Endothelial cell (in vitro differentiated cells): ENCODE results near the gene TRAPPC2L. TPM values are rescaled to one million over a fixed set of nuclear protein-coding genes. Genes with fewer than 3 reads are reported as not detected.

Experiments used
- DNase-seq: peaks from one replicate; pipeline ENCODE4 v3.0.0; 2021; ENCODE audit warnings: low spot score
- H3K27ac Mint-ChIP-seq: one replicate; pipeline ENCODE4 v1.8.0; 2021; ENCODE audit warnings: mixed read lengths, inconsistent platforms; ENCODE audit not compliant: unreplicated experiment
- H3K27me3 Mint-ChIP-seq: one replicate; pipeline ENCODE4 v1.8.0; 2021; ENCODE audit warnings: mild to moderate bottlenecking, moderate library complexity, mixed read lengths, inconsistent platforms; ENCODE audit not compliant: unreplicated experiment
- H3K36me3 Mint-ChIP-seq: one replicate; pipeline ENCODE4 v1.8.0; 2021; ENCODE audit warnings: mild to moderate bottlenecking, low read depth, mixed read lengths, inconsistent platforms; ENCODE audit not compliant: unreplicated experiment
- H3K4me1 Mint-ChIP-seq: one replicate; pipeline ENCODE4 v1.8.0; 2021; ENCODE audit warnings: mild to moderate bottlenecking, mixed read lengths, inconsistent platforms; ENCODE audit not compliant: unreplicated experiment
- H3K4me3 Mint-ChIP-seq: one replicate; pipeline ENCODE4 v1.8.0; 2021; ENCODE audit warnings: mild to moderate bottlenecking, mixed read lengths, inconsistent platforms; ENCODE audit not compliant: unreplicated experiment
- H3K9me3 Mint-ChIP-seq: one replicate; pipeline ENCODE4 v1.8.0; 2021; ENCODE audit warnings: mixed read lengths, inconsistent platforms; ENCODE audit not compliant: unreplicated experiment
- CTCF ChIP-seq: fragments of 200-600 bp; sonication (generic); IDR thresholded peaks from one replicate; pipeline ENCODE4 v1.5.0; 2021; ENCODE audit warnings: antibody characterized with exemption; ENCODE audit not compliant: unreplicated experiment
- total RNA-seq: library from RNA; stranded (reverse); fragmentation: NEBNext Ultra II Directional; extraction: Animal tissue kit (Norgen Biotek cat#: 25700); gene quantifications from one replicate; pipeline ENCODE4 v1.2.1, GENCODE V29; 2021; ENCODE audit not compliant: unreplicated experiment

Gene TRAPPC2L
- total RNA-seq, 1 donor from 2014 or later = 65.3 TPM

GRCh38 chr16:88847654-88848053, 9.3 kb upstream of the TRAPPC2L start:
- H3K27ac Mint-ChIP-seq = no peak overlapping the region
- peaks cover 13% of the 10 kb centered on the region for H3K36me3 Mint-ChIP-seq
- no peak for TF ChIP-seq CTCF
- DNase-seq = no peak
- no peak overlapping the region for H3K4me3 Mint-ChIP-seq
- H3K9me3 Mint-ChIP-seq = no peaks in the 10 kb centered on the region
- H3K27me3 Mint-ChIP-seq = peaks cover 8% of the 10 kb centered on the region
- H3K4me1 Mint-ChIP-seq = no peaks in the 10 kb centered on the region

- Mint-ChIP-seq H3K36me3 (peaks cover 8% of the 10 kb centered on the region), H3K4me3 (no peak overlapping the region)
These were observed 8.4 kb upstream of the TRAPPC2L start for GRCh38 chr16:88848557-88848956.

GRCh38 chr16:88850531-88851199, 6.3 kb upstream of the TRAPPC2L start:
- Mint-ChIP-seq H3K36me3 (peaks cover 8% of the 10 kb centered on the region), H3K4me1 (peaks cover 2% of the 10 kb centered on the region), H3K27me3 (peaks cover 2% of the 10 kb centered on the region), H3K27ac (no peak overlapping the region), H3K4me3 (no peak overlapping the region), H3K9me3 (no peaks in the 10 kb centered on the region)
- DNase-seq = no peak
- no peak for TF ChIP-seq CTCF

More at GRCh38 chr16:88848557-88848956, 8.4 kb upstream of the TRAPPC2L start:
- peaks cover 6% of the 10 kb centered on the region for H3K27me3 Mint-ChIP-seq
- H3K27ac Mint-ChIP-seq = no peak overlapping the region
- H3K4me1 Mint-ChIP-seq = no peaks in the 10 kb centered on the region
- H3K9me3 Mint-ChIP-seq = no peaks in the 10 kb centered on the region
- no peak for DNase-seq
- no peak for TF ChIP-seq CTCF

- no peaks in the 10 kb centered on the region for H3K9me3 Mint-ChIP-seq
- H3K27ac Mint-ChIP-seq = no peak overlapping the region
- no peak overlapping the region for H3K4me3 Mint-ChIP-seq
- H3K36me3 Mint-ChIP-seq = peaks cover 8% of the 10 kb centered on the region
- peaks cover 2% of the 10 kb centered on the region for H3K4me1 Mint-ChIP-seq
- no peak for DNase-seq
- peaks cover 2% of the 10 kb centered on the region for H3K27me3 Mint-ChIP-seq
- TF ChIP-seq CTCF = no peak
These were observed 5.3 kb upstream of the TRAPPC2L start for GRCh38 chr16:88851616-88852015.

GRCh38 chr16:88853325-88853941, 3.5 kb upstream of the TRAPPC2L start:
- TF ChIP-seq CTCF = no peak
- H3K9me3 Mint-ChIP-seq = no peaks in the 10 kb centered on the region
- H3K27me3 Mint-ChIP-seq = peaks cover 9% of the 10 kb centered on the region
- H3K4me3 Mint-ChIP-seq = no peak overlapping the region
- no peak for DNase-seq
- H3K27ac Mint-ChIP-seq = no peak overlapping the region
- H3K36me3 Mint-ChIP-seq = peaks cover 8% of the 10 kb centered on the region
- peaks cover 9% of the 10 kb centered on the region for H3K4me1 Mint-ChIP-seq
